DND-41 (cell line): ENCODE data around the gene SLC15A1.

Source experiments
- CTCF ChIP-seq: IDR thresholded peaks from 2 replicates; pipeline ENCODE4 v1.5.1; 2012; ENCODE audit warnings: borderline replicate concordance, low read length, moderate library complexity, mild to moderate bottlenecking; ENCODE audit not compliant: poor library complexity, severe bottlenecking; ENCODE audit errors: extremely low read depth
- EZH2 ChIP-seq: IDR thresholded peaks from 3 replicates; pipeline ENCODE4 v1.6.1; 2012; ENCODE audit warnings: borderline replicate concordance, low read depth, mild to moderate bottlenecking, moderate library complexity, low read length, inconsistent platforms; ENCODE audit not compliant: severe bottlenecking

DNA sequence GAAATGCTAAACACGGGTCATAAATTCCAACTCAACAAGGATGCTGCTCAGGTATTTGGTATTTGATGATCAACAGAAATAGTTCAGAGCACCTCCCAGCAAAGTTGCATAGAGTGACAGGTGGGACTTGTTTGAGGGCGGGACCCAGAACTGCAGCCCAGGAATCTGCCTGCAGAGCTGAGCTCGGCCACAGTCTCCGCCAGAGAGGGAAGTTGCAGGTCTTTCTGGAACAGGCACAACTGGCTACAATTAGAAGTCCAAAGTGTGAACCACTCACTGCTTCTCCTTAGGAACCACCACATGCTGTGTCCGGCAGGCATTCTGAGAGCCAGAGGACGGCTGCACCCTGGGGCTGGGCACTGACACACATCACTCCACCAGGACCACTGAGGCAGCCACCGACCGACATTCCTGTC lies 1.1 kb downstream of the SLC15A1 start:
- no peak for TF ChIP-seq CTCF
- TF ChIP-seq EZH2 = no peak
